Measurements from ENCODE around the gene ANKRD29.

ANKRD29 gene

GRCh38 chr18:23683671-23684070 is 21.0 kb upstream of the ANKRD29 start:
- no peak for DNase-seq

DNA sequence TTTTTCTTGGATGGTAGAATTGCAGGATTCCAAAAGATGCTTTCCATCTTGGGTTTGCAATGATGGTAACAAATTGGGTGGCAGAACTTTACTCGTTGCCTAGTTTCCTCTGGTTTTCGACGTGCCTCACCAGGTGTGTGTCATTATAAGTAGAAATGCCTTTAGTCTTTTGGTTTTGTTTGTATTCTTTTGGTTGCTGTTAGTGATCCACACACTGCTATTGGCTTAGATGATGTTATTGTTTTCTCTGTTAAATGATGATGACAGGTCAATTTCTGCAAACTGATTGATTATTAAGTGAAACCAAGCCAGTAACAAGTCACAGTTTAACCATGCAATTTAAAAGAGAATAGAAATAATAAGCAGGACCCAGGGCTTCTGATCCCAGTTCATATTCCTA is 20.4 kb upstream of the ANKRD29 start:
- DNase-seq: no peak

DNA sequence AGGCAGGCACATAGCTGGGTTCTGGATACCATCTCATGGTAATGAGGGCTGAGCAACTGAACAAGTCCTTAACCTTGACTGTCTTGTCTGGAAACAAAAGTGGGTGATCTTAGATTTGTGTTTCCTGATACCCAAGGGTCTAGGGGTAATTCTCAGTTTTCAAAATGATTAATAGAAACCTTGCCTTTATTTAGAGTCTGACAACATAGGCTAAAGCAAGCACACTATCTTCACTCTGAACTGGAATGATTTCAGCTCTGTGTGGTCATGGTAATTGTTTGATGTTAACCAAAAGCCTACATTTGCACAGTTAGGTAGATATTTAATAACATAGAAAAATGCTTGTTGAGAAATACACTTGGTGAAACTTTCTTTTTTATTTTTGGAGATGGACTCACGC is 19.8 kb upstream of the ANKRD29 start:
- no peak for DNase-seq

- DNase-seq: no peak
These were observed 19.3 kb upstream of the ANKRD29 start for GRCh38 chr18:23682045-23682444.

- DNase-seq: no peak
These were observed 13.2 kb upstream of the ANKRD29 start for GRCh38 chr18:23675896-23676295.

DNA sequence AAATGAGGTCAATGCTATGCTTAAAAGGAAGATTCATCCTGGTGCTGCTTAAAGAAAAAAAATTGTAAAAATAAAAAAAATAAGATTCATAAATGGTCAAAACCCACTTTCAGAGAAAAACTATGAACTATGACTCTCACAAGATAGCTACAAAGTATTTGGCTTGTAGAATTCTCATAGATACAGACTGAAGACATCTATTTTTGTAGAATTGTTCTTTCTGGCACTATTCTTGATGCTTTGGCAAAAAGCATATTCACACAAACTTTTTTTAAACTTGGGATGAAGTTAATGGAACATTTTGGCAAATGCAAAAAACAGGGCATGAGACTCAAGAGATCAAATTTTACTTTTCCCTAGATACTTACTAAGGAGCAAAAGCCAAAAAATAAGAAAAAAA is 12.5 kb upstream of the ANKRD29 start:
- DNase-seq: no peak

- DNase-seq: no peak
These were observed 11.0 kb upstream of the ANKRD29 start for GRCh38 chr18:23673725-23674124.

GRCh38 chr18:23671564-23671963 is 8.9 kb upstream of the ANKRD29 start:
- no peak for DNase-seq

- no peak for DNase-seq
These were observed 7.2 kb upstream of the ANKRD29 start for GRCh38 chr18:23669804-23670405.

GRCh38 chr18:23669202-23669766 is 6.6 kb upstream of the ANKRD29 start:
- no peak for DNase-seq

GRCh38 chr18:23668731-23669130 is 6.0 kb upstream of the ANKRD29 start:
- DNase-seq: no peak

DNA sequence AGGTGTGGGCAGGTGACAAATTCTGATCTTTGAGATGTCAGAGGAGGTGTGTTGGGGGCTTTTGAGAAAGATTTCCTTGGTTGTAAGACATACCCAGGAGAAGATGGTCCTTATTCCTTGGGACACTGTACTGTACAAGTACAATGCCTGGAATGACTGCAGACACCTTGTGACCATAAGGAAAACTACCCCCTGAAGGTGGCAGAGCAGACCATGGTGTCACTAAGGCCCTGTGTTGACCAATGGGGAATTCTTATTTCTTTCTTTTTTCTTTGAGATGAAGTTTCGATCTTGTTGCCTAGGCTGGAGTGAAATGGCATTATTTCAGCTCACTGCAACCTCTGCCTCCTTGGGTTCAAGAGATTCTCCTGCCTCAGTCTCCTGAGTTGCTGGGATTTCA is 4.4 kb upstream of the ANKRD29 start:
- no peak for DNase-seq

GRCh38 chr18:23664674-23665073 is 2.0 kb upstream of the ANKRD29 start:
- DNase-seq: no peak

GRCh38 chr18:23661735-23662308 is 889 bp downstream of the ANKRD29 start:
- DNase-seq: no peak

- no peak for DNase-seq
These were observed 4.4 kb downstream of the ANKRD29 start for GRCh38 chr18:23658285-23658684.

DNA sequence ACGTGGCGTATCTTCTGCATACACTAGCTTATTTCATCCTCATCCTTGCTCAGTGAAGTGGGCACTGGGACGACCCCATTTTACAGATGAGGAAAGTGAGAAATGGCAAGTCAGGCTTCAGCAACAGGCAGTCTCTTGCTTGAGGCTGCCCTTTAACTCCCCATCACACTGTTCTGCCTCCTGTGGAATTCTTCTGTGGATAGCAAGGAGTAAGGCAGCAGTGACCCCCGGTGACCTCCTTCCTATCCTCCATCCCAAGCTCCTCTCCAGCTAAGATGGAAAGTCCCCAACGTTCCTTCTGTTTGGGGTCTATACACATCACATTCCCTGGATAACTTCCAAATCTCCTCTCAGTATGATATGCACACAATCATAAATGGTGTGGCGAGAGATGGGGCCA is 10.5 kb downstream of the ANKRD29 start:
- DNase-seq: no peak

DNA sequence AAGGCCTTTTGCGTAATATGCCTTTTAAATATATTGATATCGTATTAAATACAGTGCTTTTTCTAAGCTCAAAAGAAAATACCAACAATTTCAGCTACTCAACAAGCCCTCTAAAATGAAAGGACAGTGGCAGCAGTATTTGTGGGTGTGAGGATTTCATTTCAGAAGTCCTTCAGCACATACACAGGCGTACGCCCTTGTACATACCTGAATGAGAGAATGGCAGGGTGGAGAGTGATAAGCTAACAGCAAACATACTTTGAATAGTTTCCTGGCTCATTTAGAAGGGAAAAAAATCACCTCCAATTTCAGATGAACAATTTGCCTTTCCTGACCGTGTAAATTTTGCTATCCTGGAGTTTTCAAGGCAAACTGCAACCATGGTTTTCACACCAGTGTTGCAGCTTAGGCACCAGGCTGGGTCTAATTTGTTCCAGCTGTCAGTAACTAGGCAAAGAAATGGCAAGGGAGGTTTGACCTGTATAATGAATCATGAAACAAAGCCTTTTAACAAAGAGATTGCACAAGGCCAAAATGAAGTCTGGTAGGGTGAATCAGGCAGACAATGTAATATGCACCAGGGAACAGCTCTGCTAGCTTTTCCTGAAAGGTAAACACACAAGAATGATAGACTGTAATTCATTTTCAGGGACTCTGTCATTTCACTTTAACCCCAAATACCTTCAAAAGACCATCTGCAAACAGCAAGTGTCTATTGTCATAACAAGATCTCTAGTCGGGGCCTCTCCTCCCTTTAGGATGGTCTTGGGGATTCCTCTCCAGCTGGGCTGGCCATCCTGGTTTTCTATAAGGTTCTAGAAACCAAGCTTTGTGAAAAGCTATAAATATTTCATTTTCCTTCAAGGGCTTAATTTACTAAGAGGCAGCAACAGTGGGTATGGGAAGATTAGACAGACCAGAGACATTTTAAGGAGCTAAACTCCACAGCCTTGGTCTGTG is 11.5 kb downstream of the ANKRD29 start:
- DNase-seq: no peak

- no peak for DNase-seq
These were observed 13.6 kb downstream of the ANKRD29 start for GRCh38 chr18:23648940-23649607.

- no peak for DNase-seq
These were observed 14.3 kb downstream of the ANKRD29 start for GRCh38 chr18:23648456-23648855.

- DNase-seq: no peak
These were observed 16.4 kb downstream of the ANKRD29 start for GRCh38 chr18:23646282-23646681.

DNA sequence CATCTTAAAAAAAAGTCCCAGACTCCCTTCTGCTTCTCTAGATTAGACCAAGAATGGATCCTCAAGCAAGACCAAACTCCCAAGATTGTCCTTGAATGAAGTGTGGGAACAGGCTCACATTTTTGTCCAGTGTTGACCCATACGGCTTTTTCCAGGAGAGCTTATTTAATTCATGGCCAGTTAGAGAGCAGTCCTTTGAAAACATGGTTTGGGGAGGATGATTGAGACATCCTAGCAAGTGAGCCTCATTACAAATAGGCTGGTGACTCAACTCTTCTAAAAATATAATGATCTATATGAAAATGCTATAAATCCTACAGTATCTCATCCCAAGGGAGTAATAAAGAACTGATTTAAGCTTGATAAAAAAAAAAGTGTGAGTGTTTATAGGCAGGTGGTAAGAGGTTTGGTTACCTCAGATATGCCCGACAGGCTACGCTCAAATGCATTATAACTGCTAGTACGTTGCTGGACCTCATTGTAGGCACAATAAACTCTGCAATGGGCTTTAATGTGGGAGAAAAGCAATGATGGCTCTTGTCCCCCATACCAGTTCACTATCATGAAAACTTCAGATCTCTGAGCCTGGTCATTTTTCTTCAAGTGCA is 17.0 kb downstream of the ANKRD29 start:
- DNase-seq: no peak

DNA sequence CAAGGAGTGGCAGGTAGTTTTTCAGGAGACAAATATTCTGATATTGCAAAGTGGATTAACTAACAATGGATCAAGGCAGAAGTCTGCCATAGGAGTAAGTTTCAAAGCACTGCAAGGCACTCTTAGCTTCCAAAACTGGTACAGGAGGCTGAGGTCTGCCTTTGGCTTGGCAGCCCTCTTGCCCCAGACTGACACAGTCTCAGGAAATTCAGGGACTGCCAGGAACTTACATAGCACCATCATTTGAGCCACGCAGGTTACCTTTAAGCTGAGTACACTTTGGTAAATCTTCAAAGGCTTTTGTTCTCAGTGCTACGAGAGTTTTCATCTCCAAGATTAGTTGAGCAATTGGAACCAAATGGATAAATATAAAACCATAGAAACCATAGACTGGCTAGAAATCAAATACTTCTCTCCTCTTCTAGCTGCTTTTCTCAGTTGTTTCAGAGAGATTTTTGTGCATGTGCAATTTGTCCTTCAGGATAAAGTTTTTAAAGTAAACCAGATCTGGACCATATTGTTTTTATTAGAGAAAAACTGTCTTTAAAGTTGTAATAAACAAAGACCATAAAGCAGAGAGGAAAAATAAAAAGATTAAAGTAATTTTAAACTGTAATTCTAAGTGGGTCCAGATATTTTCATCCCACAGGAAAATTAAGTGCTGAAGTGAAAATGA is 18.8 kb downstream of the ANKRD29 start:
- no peak for DNase-seq
